Measurements from ENCODE around the gene VWA8. TPM values are rescaled to one million over a fixed set of nuclear protein-coding genes. Genes with fewer than 3 reads are reported as not detected.
"Not testable (repeated sequence)": the region's sequence is repeated elsewhere in the genome, so short reads cannot be mapped to it uniquely, and the experiment has no call there.

The VWA8 gene
- total and polyA plus RNA-seq, 5 experiments from 2014 or later, result 5.1 to 22.3 (median 6.9) TPM

GRCh38 chr13:41864658-41865057 is 96.3 kb downstream of the VWA8 start:
- ATAC-seq (no peak), DNase-seq (no peak)
- Mint-ChIP-seq H3K4me3 (no peak overlapping the region), H3K27me3 (no peaks in the 10 kb centered on the region), H3K27ac (no peak overlapping the region), H3K36me3 (peaks cover 10 to 68% (median 37%) of the 10 kb centered on the region in 3 donors), H3K4me1 (peaks cover 2 to 10% (median 6%) of the 10 kb centered on the region in 4 donors), H3K9me3 (no peaks in the 10 kb centered on the region)
- POLR2A ChIA-PET, result no interaction called here

GRCh38 chr13:41862659-41863058 is 98.2 kb downstream of the VWA8 start:
- H3K27me3 Mint-ChIP-seq, H3K9me3 Mint-ChIP-seq, POLR2A ChIA-PET, H3K4me3 Mint-ChIP-seq, H3K27ac Mint-ChIP-seq, ATAC-seq, DNase-seq: not testable (repeated sequence)
- Mint-ChIP-seq H3K36me3 (peaks cover 10 to 80% (median 45%) of the 10 kb centered on the region in 3 donors), H3K4me1 (peaks cover 2 to 10% (median 6%) of the 10 kb centered on the region in 4 donors)

GRCh38 chr13:41859565-41859964 is 101.3 kb downstream of the VWA8 start:
- Mint-ChIP-seq H3K27ac (no peak overlapping the region), H3K4me1 (peaks cover 2 to 10% (median 6%) of the 10 kb centered on the region in 4 donors), H3K27me3 (no peaks in the 10 kb centered on the region), H3K4me3 (no peak overlapping the region), H3K9me3 (no peaks in the 10 kb centered on the region), H3K36me3 (peaks cover 10 to 72% (median 46%) of the 10 kb centered on the region in 3 donors)
- POLR2A ChIA-PET, result no interaction called here
- DNase-seq, result no peak
- no peak for ATAC-seq

- H3K27ac Mint-ChIP-seq, result peak overlapping the region in 2 of 10 donors; percentile 2 to 20
- DNase-seq (no peak), ATAC-seq (no peak)
- peaks cover 2 to 10% (median 6%) of the 10 kb centered on the region in 4 donors for H3K4me1 Mint-ChIP-seq
- no peaks in the 10 kb centered on the region for H3K9me3 Mint-ChIP-seq
- H3K27me3 Mint-ChIP-seq, result no peaks in the 10 kb centered on the region
- POLR2A ChIA-PET, result interaction anchor here (0.6 kb wide), 1 partner anchor 289 kb away, joined by 3 read pairs; no protein-coding TSS in a partner anchor
- H3K4me3 Mint-ChIP-seq, result no peak overlapping the region
- H3K36me3 Mint-ChIP-seq, result peaks cover 13 to 68% (median 44%) of the 10 kb centered on the region in 3 donors
Measured at GRCh38 chr13:41858780-41859179, 102.1 kb downstream of the VWA8 start.

GRCh38 chr13:41854758-41855157 is 106.2 kb downstream of the VWA8 start:
- Mint-ChIP-seq H3K4me1 (peaks cover 0 to 2% (median 0%) of the 10 kb centered on the region in 4 donors), H3K36me3 (peaks cover 13 to 56% (median 51%) of the 10 kb centered on the region in 3 donors), H3K9me3 (peaks cover 0 to 3% (median 0%) of the 10 kb centered on the region in 9 donors), H3K27me3 (no peaks in the 10 kb centered on the region), H3K27ac (no peak overlapping the region), H3K4me3 (no peak overlapping the region)
- ATAC-seq, result no peak
- POLR2A ChIA-PET, result no interaction called here
- DNase-seq, result no peak

GRCh38 chr13:41851351-41851750 is 109.6 kb downstream of the VWA8 start:
- H3K27me3 Mint-ChIP-seq, result no peaks in the 10 kb centered on the region
- POLR2A ChIA-PET, result no interaction called here
- DNase-seq (no peak), ATAC-seq (no peak)
- peaks cover 18 to 59% (median 30%) of the 10 kb centered on the region in 3 donors for H3K36me3 Mint-ChIP-seq
- peaks cover 0 to 2% (median 0%) of the 10 kb centered on the region in 4 donors for H3K4me1 Mint-ChIP-seq
- no peak overlapping the region for H3K4me3 Mint-ChIP-seq
- H3K27ac Mint-ChIP-seq, result peak overlapping the region in 1 of 10 donors; percentile 26
- H3K9me3 Mint-ChIP-seq, result peaks cover 0 to 3% (median 0%) of the 10 kb centered on the region in 9 donors

- ATAC-seq, result no peak
- H3K4me3 Mint-ChIP-seq, result no peak overlapping the region
- peaks cover 0 to 3% (median 0%) of the 10 kb centered on the region in 9 donors for H3K9me3 Mint-ChIP-seq
- POLR2A ChIA-PET, result no interaction called here
- peaks cover 0 to 3% (median 0%) of the 10 kb centered on the region in 4 donors for H3K4me1 Mint-ChIP-seq
- H3K27me3 Mint-ChIP-seq, result no peaks in the 10 kb centered on the region
- no peak for DNase-seq
- H3K27ac Mint-ChIP-seq, result no peak overlapping the region
- peaks cover 9 to 61% (median 36%) of the 10 kb centered on the region in 3 donors for H3K36me3 Mint-ChIP-seq
Measured at GRCh38 chr13:41848435-41849255, 112.3 kb downstream of the VWA8 start.

GRCh38 chr13:41847216-41847615 is 113.7 kb downstream of the VWA8 start:
- no peak for DNase-seq
- Mint-ChIP-seq H3K27me3 (no peaks in the 10 kb centered on the region), H3K4me3 (peak overlapping the region in 1 of 10 donors; percentile 29), H3K4me1 (peaks cover 0 to 3% (median 2%) of the 10 kb centered on the region in 4 donors), H3K27ac (no peak overlapping the region), H3K36me3 (peaks cover 6 to 48% (median 34%) of the 10 kb centered on the region in 3 donors), H3K9me3 (peaks cover 0 to 2% (median 0%) of the 10 kb centered on the region in 9 donors)
- POLR2A ChIA-PET, result no interaction called here
- no peak for ATAC-seq

- peaks cover 0 to 9% (median 3%) of the 10 kb centered on the region in 4 donors for H3K4me1 Mint-ChIP-seq
- no peak overlapping the region for H3K4me3 Mint-ChIP-seq
- peaks cover 0 to 2% (median 0%) of the 10 kb centered on the region in 9 donors for H3K9me3 Mint-ChIP-seq
- H3K27ac Mint-ChIP-seq, result no peak overlapping the region
- ATAC-seq (no peak), DNase-seq (no peak)
- peaks cover 8 to 52% (median 48%) of the 10 kb centered on the region in 3 donors for H3K36me3 Mint-ChIP-seq
- POLR2A ChIA-PET, result interaction anchor here (0.5 kb wide), 1 partner anchor 607 kb away, joined by 3 read pairs; no protein-coding TSS in a partner anchor
- H3K27me3 Mint-ChIP-seq, result no peaks in the 10 kb centered on the region
Measured at GRCh38 chr13:41842036-41842620, 118.8 kb downstream of the VWA8 start.

GRCh38 chr13:41837629-41838028 is 123.3 kb downstream of the VWA8 start:
- DNase-seq (no peak), ATAC-seq (no peak)
- Mint-ChIP-seq H3K36me3 (peaks cover 15 to 53% (median 40%) of the 10 kb centered on the region in 3 donors), H3K27ac (no peak overlapping the region), H3K4me1 (peaks cover 0 to 11% (median 2%) of the 10 kb centered on the region in 4 donors), H3K4me3 (no peak overlapping the region), H3K9me3 (no peaks in the 10 kb centered on the region), H3K27me3 (no peaks in the 10 kb centered on the region)
- POLR2A ChIA-PET, result no interaction called here

GRCh38 chr13:41835871-41836270 is 125.0 kb downstream of the VWA8 start:
- H3K4me1 Mint-ChIP-seq, result peaks cover 0 to 8% (median under 1%) of the 10 kb centered on the region in 4 donors

GRCh38 chr13:41834697-41835096 is 126.2 kb downstream of the VWA8 start:
- H3K4me3 Mint-ChIP-seq, H3K4me1 Mint-ChIP-seq, ATAC-seq, DNase-seq, H3K27me3 Mint-ChIP-seq, POLR2A ChIA-PET, H3K9me3 Mint-ChIP-seq: not testable (repeated sequence)
- Mint-ChIP-seq H3K27ac (peak overlapping the region in 1 of 10 donors; percentile 34), H3K36me3 (peaks cover 10 to 66% (median 41%) of the 10 kb centered on the region in 3 donors)

More at GRCh38 chr13:41835871-41836270, 125.0 kb downstream of the VWA8 start:
- POLR2A ChIA-PET, result no interaction called here
- H3K9me3 Mint-ChIP-seq, result no peaks in the 10 kb centered on the region
- no peaks in the 10 kb centered on the region for H3K27me3 Mint-ChIP-seq
- no peak overlapping the region for H3K4me3 Mint-ChIP-seq
- ATAC-seq (no peak), DNase-seq (no peak)
- no peak overlapping the region for H3K27ac Mint-ChIP-seq
- peaks cover 15 to 64% (median 46%) of the 10 kb centered on the region in 3 donors for H3K36me3 Mint-ChIP-seq

- peaks cover 12 to 66% (median 37%) of the 10 kb centered on the region in 3 donors for H3K36me3 Mint-ChIP-seq
- no peak for DNase-seq
- H3K27ac Mint-ChIP-seq, result no peak overlapping the region
Measured at GRCh38 chr13:41833831-41834230, 127.1 kb downstream of the VWA8 start.

More at GRCh38 chr13:41833831-41834230, 127.1 kb downstream of the VWA8 start:
- POLR2A ChIA-PET, result no interaction called here
- no peak for ATAC-seq
- no peak overlapping the region for H3K4me3 Mint-ChIP-seq
- H3K4me1 Mint-ChIP-seq, result peaks cover 0 to 8% (median under 1%) of the 10 kb centered on the region in 4 donors
- no peaks in the 10 kb centered on the region for H3K9me3 Mint-ChIP-seq
- H3K27me3 Mint-ChIP-seq, result no peaks in the 10 kb centered on the region

All from naive thymus-derived CD8-positive, alpha-beta T cell (primary cell).